H1 (cell line): ENCODE data around the gene PI4KA. TPM values are rescaled to one million over a fixed set of nuclear protein-coding genes. Genes with fewer than 3 reads are reported as not detected.
"Not testable (repeated sequence)": the region's sequence is repeated elsewhere in the genome, so short reads cannot be mapped to it uniquely, and the experiment has no call there.

Source experiments
- CTCF ChIA-PET: fragments of 300-600 bp; sonication (Branson Sonifier 250); formaldehyde crosslinking; loops from one replicate; lab custom pipeline; 2021; ENCODE audit not compliant: partially characterized antibody; lab: Charles Lee
- POLR2A ChIA-PET: fragments of 300-600 bp; sonication (Branson Sonifier 250); formaldehyde crosslinking; loops from one replicate; lab custom pipeline; 2021; ENCODE audit warnings: inconsistent platforms; ENCODE audit not compliant: partially characterized antibody; lab: Charles Lee
- DNase-seq, 2 experiments: peaks; one replicate each; pipeline versions ENCODE4 v3.0.0 to v3.0.0-alpha.2; 2010 to 2022; ENCODE audit warnings: low spot score in 2 of 2, low read depth in 1 of 2, mixed read lengths in 1 of 2
- FAIRE-seq: peaks from 2 replicates; lab custom pipeline; 2011; peaks lifted over from hg19 to GRCh38; lab: Jason Lieb, UNC
- H2AFZ ChIP-seq: 2 replicates; pipeline ENCODE4 v1.8.1; 2012; ENCODE audit warnings: low read length, inconsistent platforms
- H2AK5ac ChIP-seq: 2 replicates; pipeline ENCODE4 v1.6.1; 2013; ENCODE audit warnings: low read depth, low read length
- H2BK120ac ChIP-seq: replicated peaks from 2 replicates; pipeline ENCODE3; 2013; ENCODE audit warnings: low read depth, low read length, inconsistent platforms
- H2BK12ac ChIP-seq: 2 replicates; pipeline ENCODE4 v1.6.1; 2013; ENCODE audit warnings: low read depth, low read length
- H2BK15ac ChIP-seq: 2 replicates; pipeline ENCODE4 v1.6.1; 2013; ENCODE audit warnings: low read length
- H2BK20ac ChIP-seq: 2 replicates; pipeline ENCODE4 v1.6.1; 2013; ENCODE audit warnings: low read length
- H2BK5ac ChIP-seq: 2 replicates; pipeline ENCODE4 v1.6.1; 2013; ENCODE audit warnings: low read depth, low read length
- H3K14ac ChIP-seq: 2 replicates; pipeline ENCODE4 v1.6.1; 2013; ENCODE audit warnings: inconsistent platforms; ENCODE audit not compliant: insufficient read length
- H3K18ac ChIP-seq: 2 replicates; pipeline ENCODE4 v1.6.1; 2013; ENCODE audit warnings: low read length; ENCODE audit errors: extremely low read depth
- H3K23ac ChIP-seq: 2 replicates; pipeline ENCODE4 v1.6.1; 2013; ENCODE audit warnings: inconsistent platforms; ENCODE audit not compliant: insufficient read length
- H3K23me2 ChIP-seq: 2 replicates; pipeline ENCODE4 v1.6.1; 2013; ENCODE audit warnings: low read depth, low read length
- H3K27ac ChIP-seq: 2 replicates; pipeline ENCODE4 v1.6.1; 2011; ENCODE audit warnings: low read depth, low read length, inconsistent platforms
- H3K27me3 ChIP-seq, 4 experiments: replicated peaks in 1 of 4; 1 replicate in 1 of 4; 2 replicates in 3 of 4; pipeline versions ENCODE4 v1.6.1 to v1.8.1; 2011 to 2013; ENCODE audit warnings: low read length in 3 of 4, mild to moderate bottlenecking in 3 of 4, inconsistent platforms in 2 of 4, mixed read lengths in 2 of 4, moderate library complexity in 1 of 4; ENCODE audit not compliant: control insufficient read depth in 3 of 4, insufficient read depth in 3 of 4; ENCODE audit errors: extremely low read depth in 1 of 4
- H3K36me3 ChIP-seq, 4 experiments: 2 replicates each; pipeline versions ENCODE4 v1.6.1 to v1.8.1; 2011 to 2013; ENCODE audit warnings: mild to moderate bottlenecking in 4 of 4, low read length in 3 of 4, moderate library complexity in 2 of 4, control low read depth in 1 of 4, inconsistent platforms in 1 of 4; ENCODE audit not compliant: insufficient read depth in 4 of 4, control insufficient read depth in 2 of 4
- H3K4ac ChIP-seq: replicated peaks from 2 replicates; pipeline ENCODE3; 2013; ENCODE audit warnings: low read length, low read depth, mixed read lengths, inconsistent platforms; ENCODE audit not compliant: insufficient read length
- H3K4me1 ChIP-seq, 4 experiments: replicated peaks in 1 of 4; 1 replicate in 1 of 4; 2 replicates in 3 of 4; pipeline versions ENCODE4 v1.6.1 to v1.8.1; 2011 to 2013; ENCODE audit warnings: low read length in 3 of 4, inconsistent platforms in 2 of 4, mixed read lengths in 1 of 4; ENCODE audit not compliant: insufficient read depth in 4 of 4, control insufficient read depth in 3 of 4
- H3K4me2 ChIP-seq, 2 experiments: 2 replicates each; pipeline versions ENCODE4 v1.6.1 to v1.8.1; 2011 to 2013; ENCODE audit warnings: low read depth in 2 of 2, low read length in 2 of 2, control low read depth in 1 of 2, inconsistent platforms in 1 of 2, mild to moderate bottlenecking in 1 of 2; ENCODE audit not compliant: insufficient read depth in 1 of 2
- H3K4me3 ChIP-seq, 4 experiments: fragments of 200-600, 300-600 bp in 1 of 4; sonication (generic), shearing (Covaris generic), sonication (Bioruptor Twin) in 1 of 4; 2 replicates each; pipeline versions ENCODE4 v1.5.1 to v1.8.1; 2011 to 2016; ENCODE audit warnings: low read length in 4 of 4, low read depth in 3 of 4, control low read depth in 2 of 4, inconsistent platforms in 2 of 4, mild to moderate bottlenecking in 2 of 4, mixed read lengths in 1 of 4, moderate library complexity in 1 of 4; ENCODE audit not compliant: insufficient read depth in 2 of 4; ENCODE audit errors: extremely low read depth in 1 of 4
- H3K56ac ChIP-seq: replicated peaks from 2 replicates; pipeline ENCODE3; 2013; ENCODE audit warnings: low read depth, mild to moderate bottlenecking, mixed read lengths, low read length, inconsistent platforms; ENCODE audit not compliant: insufficient read length
- H3K79me1 ChIP-seq: 2 replicates; pipeline ENCODE4 v1.6.1; 2013; ENCODE audit warnings: low read depth, low read length, control low read depth
- H3K79me2 ChIP-seq, 2 experiments: 2 replicates each; pipeline versions ENCODE4 v1.6.1 to v1.8.1; 2012 to 2013; ENCODE audit warnings: low read length in 2 of 2, mild to moderate bottlenecking in 2 of 2, inconsistent platforms in 1 of 2; ENCODE audit not compliant: insufficient read depth in 2 of 2, control insufficient read depth in 1 of 2
- H3K9ac ChIP-seq, 4 experiments: replicated peaks in 1 of 4; 1 replicate in 1 of 4; 2 replicates in 3 of 4; pipeline versions ENCODE4 v1.6.1 to v1.8.1; 2011 to 2013; ENCODE audit warnings: low read depth in 3 of 4, low read length in 3 of 4, control low read depth in 2 of 4, mild to moderate bottlenecking in 2 of 4, moderate library complexity in 2 of 4, inconsistent platforms in 1 of 4; ENCODE audit errors: extremely low read depth in 1 of 4
- H3K9me3 ChIP-seq, 2 experiments: 2 replicates each; pipeline versions ENCODE4 v1.6.1 to v1.8.1; 2012 to 2013; ENCODE audit warnings: mild to moderate bottlenecking in 2 of 2, moderate library complexity in 2 of 2, control low read depth in 1 of 2, inconsistent platforms in 1 of 2, low read depth in 1 of 2, low read length in 1 of 2, mixed read lengths in 1 of 2; ENCODE audit not compliant: insufficient read depth in 2 of 2
- H4K20me1 ChIP-seq, 2 experiments: replicated peaks in 1 of 2; 2 replicates each; pipeline versions ENCODE3 to v1.8.1; 2011 to 2013; ENCODE audit warnings: inconsistent platforms in 2 of 2, low read length in 2 of 2, mild to moderate bottlenecking in 1 of 2; ENCODE audit not compliant: insufficient read depth in 2 of 2, control insufficient read depth in 1 of 2
- H4K5ac ChIP-seq: 2 replicates; pipeline ENCODE4 v1.6.1; 2013; ENCODE audit warnings: low read length, low read depth, mixed read lengths, inconsistent platforms; ENCODE audit not compliant: insufficient read length
- H4K8ac ChIP-seq: 2 replicates; pipeline ENCODE4 v1.8.0; 2013; ENCODE audit warnings: mild to moderate bottlenecking, moderate library complexity, low read length, inconsistent platforms; ENCODE audit not compliant: insufficient read depth; ENCODE audit errors: extremely low read depth
- H4K91ac ChIP-seq: replicated peaks from 2 replicates; pipeline ENCODE3; 2013; ENCODE audit warnings: low read length, mixed read lengths, inconsistent platforms; ENCODE audit not compliant: insufficient read length
- WGBS, 2 experiments: shearing (Covaris generic) in 1 of 2; methylation state at CpG; one replicate each; pipeline versions ENCODE4 v1.1.6 to v1.1.7; 2013 to 2015; ENCODE audit warnings: low lambda C conversion rate in 2 of 2, mixed read lengths in 2 of 2, inconsistent platforms in 1 of 2, low coverage in 1 of 2, missing lambda C conversion rate in 1 of 2; ENCODE audit not compliant: insufficient replicate concordance in 2 of 2, insufficient coverage in 1 of 2, insufficient read length in 1 of 2; ENCODE audit errors: extremely low coverage in 1 of 2, missing lambda C conversion rate in 1 of 2; 5-methylcytosine and 5-hydroxymethylcytosine counted together
- polyA plus RNA-seq, 7 experiments: library from polyadenylated mRNA; depleted of rRNA in 3 of 7; stranded (reverse) in 5 of 7; unstranded in 2 of 7; fragments of >200 nt in 5 of 7; fragments of 200-250 nt in 2 of 7; gene quantifications; 1 replicate in 5 of 7; 2 replicates in 1 of 7; 4 replicates in 1 of 7; pipeline versions ENCODE4 v1.2.1 to v1.2.3, GENCODE V29; 2011 to 2013; ENCODE audit warnings: missing spikeins in 2 of 7, mixed read lengths in 2 of 7
- total RNA-seq: library from RNA; stranded (reverse); fragmentation: NEBNext Ultra II Directional; extraction: Animal tissue kit (Norgen Biotek cat#: 25700); gene quantifications from 2 replicates; pipeline ENCODE4 v1.2.1, GENCODE V29; 2021

PI4KA gene
- total and polyA plus RNA-seq, 2 of the 8 experiments (the other 6 are each of a cell fraction or from before 2014, with no cell fraction given) = 22.5 to 37.7 TPM

DNA sequence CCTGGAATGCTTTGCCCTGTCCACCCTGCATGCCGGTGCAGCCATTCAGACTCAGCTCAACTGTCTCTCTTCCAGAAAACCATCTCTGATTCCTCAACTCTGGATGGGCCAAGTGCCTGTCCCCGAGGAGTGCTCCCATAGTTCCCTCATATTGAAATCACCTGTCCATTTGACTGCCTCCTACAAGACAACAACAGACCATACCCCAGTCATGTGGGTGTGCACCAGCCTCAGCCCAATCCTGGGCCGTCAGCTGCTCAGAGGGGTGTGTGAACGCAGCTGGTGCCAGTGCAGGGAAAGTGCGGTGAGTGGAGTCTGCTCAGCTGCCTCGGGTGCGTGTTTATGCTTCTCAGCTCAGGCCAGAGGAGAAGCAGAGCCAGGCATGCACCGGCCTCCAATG is 126.2 kb downstream of the PI4KA start:
- FAIRE-seq, DNase-seq, H3K4me2 ChIP-seq, H2BK120ac ChIP-seq, H3K23me2 ChIP-seq, H2BK15ac ChIP-seq, H3K23ac ChIP-seq, H2BK12ac ChIP-seq, H3K4ac ChIP-seq, H3K27me3 ChIP-seq, H2BK5ac ChIP-seq, H3K9ac ChIP-seq, H3K36me3 ChIP-seq, H3K79me2 ChIP-seq, H4K91ac ChIP-seq, H4K20me1 ChIP-seq, H3K27ac ChIP-seq, H2BK20ac ChIP-seq, H3K4me1 ChIP-seq, H3K79me1 ChIP-seq, H3K18ac ChIP-seq, H3K9me3 ChIP-seq, H3K14ac ChIP-seq, H3K56ac ChIP-seq, H3K4me3 ChIP-seq, H4K5ac ChIP-seq, H2AFZ ChIP-seq, H2AK5ac ChIP-seq: not testable (repeated sequence)
- 87% methylated on average over 3 of the region's 8 CpGs; no CpG with 5 or more reads in 1 of the 2 experiments for whole genome bisulfite sequencing, 2 experiments
- POLR2A ChIA-PET = interaction anchor here (0.7 kb wide), 1 partner anchor 60 kb away, joined by 3 read pairs; no protein-coding TSS in a partner anchor
- peak overlapping the region; percentile 68; the same call in 1 of the 2 replicates for H4K8ac ChIP-seq
- CTCF ChIA-PET = interaction anchor here (0.7 to 2.0 kb wide), 3 partner anchors 9 to 155 kb away, joined by 3 to 8 read pairs (median 3); no protein-coding TSS in a partner anchor
